Tibial nerve (tissue), 4 donors: ENCODE data around the gene DUS2. TPM values are rescaled to one million over a fixed set of nuclear protein-coding genes. Genes with fewer than 3 reads are reported as not detected.

Source experiments
- DNase-seq, 2 donors: peaks; one replicate each; pipeline ENCODE4 v3.0.0-alpha.2; 2019; ENCODE audit warnings: low spot score in 2 of 2
- H3K27ac ChIP-seq, 4 donors: fragments of 200-600 bp; sonication (generic) in 3 of 4; one replicate each; pipeline ENCODE4 v1.5.1; 2017 to 2019; ENCODE audit warnings: mild to moderate bottlenecking in 1 of 4
- H3K27me3 ChIP-seq, 2 donors: fragments of 200-600 bp; sonication (generic) in 1 of 2; one replicate each; pipeline versions ENCODE4 v1.5.1 to v1.6.0; 2017 to 2019
- H3K36me3 ChIP-seq, 3 donors: fragments of 200-600 bp; sonication (generic); one replicate each; pipeline ENCODE4 v1.5.1; 2018 to 2019
- H3K4me1 ChIP-seq, 4 donors: fragments of 200-600 bp; sonication (generic) in 3 of 4; one replicate each; pipeline ENCODE4 v1.5.1; 2017 to 2019
- H3K4me3 ChIP-seq, 4 donors: fragments of 200-600 bp; sonication (generic) in 3 of 4; one replicate each; pipeline ENCODE4 v1.5.1; 2017 to 2019; ENCODE audit warnings: mild to moderate bottlenecking in 1 of 4, moderate library complexity in 1 of 4
- H3K9me3 ChIP-seq, 4 donors: fragments of 200-600 bp; sonication (generic) in 3 of 4; one replicate each; pipeline ENCODE4 v1.5.1; 2017 to 2019
- EP300 ChIP-seq, 2 donors: sonication (generic); formaldehyde crosslinking; IDR thresholded peaks; one replicate each; pipeline ENCODE4 v1.6.1; 2017; ENCODE audit warnings: antibody characterized with exemption in 2 of 2, mild to moderate bottlenecking in 1 of 2
- POLR2A ChIP-seq, 2 donors: fragments of 450-650 bp; IDR thresholded peaks; one replicate each; pipeline ENCODE4 v1.6.1; 2017; ENCODE audit warnings: antibody characterized with exemption in 2 of 2, mild to moderate bottlenecking in 2 of 2, moderate library complexity in 2 of 2
- WGBS, 2 donors: methylation state at CpG; one replicate each; pipeline ENCODE4 v1.1.5; 2018; 5-methylcytosine and 5-hydroxymethylcytosine counted together
- total RNA-seq, 4 donors: library from RNA; depleted of rRNA; stranded (reverse); fragments of >200 nt; gene quantifications; one replicate each; pipeline ENCODE4 v1.1.0, GENCODE V29; 2016
- TF ChIP-seq, protein P1 (sequence below), 5 experiments: fragments of 200-600 bp in 3 of 5; fragments of 450-650 bp in 2 of 5; sonication (generic) in 3 of 5; IDR thresholded peaks; one replicate each; pipeline ENCODE4 v1.5.1; 2016 to 2019; ENCODE audit warnings: antibody characterized with exemption in 5 of 5, mild to moderate bottlenecking in 3 of 5, moderate library complexity in 2 of 5

DUS2 gene
- total RNA-seq, 4 donors from 2014 or later, result 4.7 to 31.2 (median 15.4) TPM

DNA sequence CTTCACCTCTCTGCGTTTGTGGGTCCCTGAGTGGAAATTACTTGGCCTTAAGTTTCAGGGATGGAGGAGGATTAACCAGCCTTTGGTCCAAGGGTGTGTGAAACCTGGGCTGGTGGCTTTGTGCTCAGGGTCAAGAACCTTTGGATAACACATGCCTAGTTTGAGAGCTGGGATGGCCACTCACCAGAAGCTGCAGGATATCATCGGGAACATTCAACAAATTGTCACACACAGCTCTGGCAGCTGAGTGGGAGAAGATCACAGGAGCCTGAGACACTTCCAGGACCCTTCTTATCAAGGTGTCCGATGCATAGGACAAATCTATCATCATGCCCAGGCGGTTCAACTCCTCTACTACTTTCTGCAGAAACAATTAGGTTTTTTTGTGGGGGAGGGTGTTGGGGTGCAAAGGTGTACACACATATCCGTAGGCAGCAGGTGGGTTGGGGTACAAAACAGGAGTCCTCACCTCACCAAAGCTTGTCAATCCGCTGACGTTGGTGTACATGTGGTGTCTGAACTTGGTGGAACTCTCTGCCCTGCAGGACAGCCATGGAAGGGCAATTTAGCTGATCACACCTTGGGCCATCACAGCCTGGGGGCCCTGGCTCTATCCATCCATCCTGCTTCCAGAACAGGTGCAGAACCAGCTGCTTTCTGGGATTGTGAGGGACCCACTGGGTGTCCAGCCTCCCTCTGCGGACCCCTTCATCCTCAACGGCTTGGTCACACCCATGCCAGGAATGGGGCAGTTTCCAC is 45.4 kb upstream of the DUS2 start:
- Histone ChIP-seq H3K36me3 (no peaks in the 10 kb centered on the region), H3K9me3 (no peaks in the 10 kb centered on the region), H3K4me3 (no peak overlapping the region), H3K4me1 (no peaks in the 10 kb centered on the region), H3K27ac (no peak overlapping the region), H3K27me3 (peaks cover 0 to 9% of the 10 kb centered on the region in 2 donors)
- 89 to 90% methylated on average over 9 of the region's 9 CpGs for WGBS, 2 donors
- TF ChIP-seq EP300 (IDR thresholded peaks at IDR 0.05) (no peak), POLR2A (IDR thresholded peaks at IDR 0.05) (no peak)
- TF ChIP-seq, protein P1, sequence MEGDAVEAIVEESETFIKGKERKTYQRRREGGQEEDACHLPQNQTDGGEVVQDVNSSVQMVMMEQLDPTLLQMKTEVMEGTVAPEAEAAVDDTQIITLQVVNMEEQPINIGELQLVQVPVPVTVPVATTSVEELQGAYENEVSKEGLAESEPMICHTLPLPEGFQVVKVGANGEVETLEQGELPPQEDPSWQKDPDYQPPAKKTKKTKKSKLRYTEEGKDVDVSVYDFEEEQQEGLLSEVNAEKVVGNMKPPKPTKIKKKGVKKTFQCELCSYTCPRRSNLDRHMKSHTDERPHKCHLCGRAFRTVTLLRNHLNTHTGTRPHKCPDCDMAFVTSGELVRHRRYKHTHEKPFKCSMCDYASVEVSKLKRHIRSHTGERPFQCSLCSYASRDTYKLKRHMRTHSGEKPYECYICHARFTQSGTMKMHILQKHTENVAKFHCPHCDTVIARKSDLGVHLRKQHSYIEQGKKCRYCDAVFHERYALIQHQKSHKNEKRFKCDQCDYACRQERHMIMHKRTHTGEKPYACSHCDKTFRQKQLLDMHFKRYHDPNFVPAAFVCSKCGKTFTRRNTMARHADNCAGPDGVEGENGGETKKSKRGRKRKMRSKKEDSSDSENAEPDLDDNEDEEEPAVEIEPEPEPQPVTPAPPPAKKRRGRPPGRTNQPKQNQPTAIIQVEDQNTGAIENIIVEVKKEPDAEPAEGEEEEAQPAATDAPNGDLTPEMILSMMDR (IDR thresholded peaks at IDR 0.05), result no peak
- DNase-seq, result no peak

DNA sequence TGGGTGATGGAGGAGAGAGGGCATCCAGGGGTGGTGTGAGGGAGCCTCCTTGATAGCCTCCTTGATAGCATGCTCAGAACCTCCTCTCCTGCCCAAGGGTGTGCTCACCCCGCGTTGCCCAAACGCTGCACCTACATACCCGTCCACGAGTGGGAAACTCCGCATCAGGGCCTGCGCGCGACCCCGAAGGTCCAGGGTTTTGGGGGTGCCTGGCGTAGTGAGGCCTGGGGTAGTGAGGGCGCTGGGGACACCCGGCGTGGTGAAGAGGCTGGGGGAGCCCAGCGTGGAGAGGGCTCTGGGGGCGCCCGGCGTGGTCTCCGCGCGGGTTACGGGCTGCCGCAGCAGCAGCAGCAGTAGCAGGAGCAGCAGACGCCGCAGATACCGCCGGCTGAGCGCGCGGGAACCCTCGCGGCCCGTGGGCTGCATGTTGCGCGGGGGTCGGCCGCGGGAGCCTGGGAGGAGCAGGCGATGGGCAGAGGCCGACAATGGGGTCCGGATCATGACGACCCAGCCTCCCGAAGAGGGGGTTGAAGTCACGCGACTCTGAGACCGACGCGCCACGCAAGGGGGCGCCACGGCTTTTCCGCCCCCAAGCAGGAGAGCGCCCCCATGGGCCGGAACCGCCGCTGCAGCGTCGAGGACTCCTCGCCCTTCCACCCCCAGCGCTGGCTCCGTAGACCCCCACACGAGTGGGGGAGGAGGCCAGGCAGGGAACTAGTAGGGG is 43.0 kb upstream of the DUS2 start, which contains the start of gene DPEP3:
Gene DPEP3, minus strand, starts transcription at position 545 of the 724 bp plus-strand sequence. Its CDS starts 119 bp downstream, at position 426.
- Histone ChIP-seq H3K36me3 (no peaks in the 10 kb centered on the region), H3K9me3 (no peaks in the 10 kb centered on the region), H3K27me3 (peaks cover 0 to 9% of the 10 kb centered on the region in 2 donors), H3K4me3 (no peak within 1 kb of the TSS), H3K4me1 (peaks cover 0 to 4% (median 0%) of the 10 kb centered on the region in 4 donors), H3K27ac (no peak within 1 kb of the TSS)
- 54 to 67% methylated on average over 62 of the region's 62 CpGs for WGBS, 2 donors
- TF ChIP-seq POLR2A (IDR thresholded peaks at IDR 0.05) (no peak), EP300 (IDR thresholded peaks at IDR 0.05) (no peak)
- TF ChIP-seq, protein P1 (IDR thresholded peaks at IDR 0.05), result no peak
- DNase-seq, result no peak

DNA sequence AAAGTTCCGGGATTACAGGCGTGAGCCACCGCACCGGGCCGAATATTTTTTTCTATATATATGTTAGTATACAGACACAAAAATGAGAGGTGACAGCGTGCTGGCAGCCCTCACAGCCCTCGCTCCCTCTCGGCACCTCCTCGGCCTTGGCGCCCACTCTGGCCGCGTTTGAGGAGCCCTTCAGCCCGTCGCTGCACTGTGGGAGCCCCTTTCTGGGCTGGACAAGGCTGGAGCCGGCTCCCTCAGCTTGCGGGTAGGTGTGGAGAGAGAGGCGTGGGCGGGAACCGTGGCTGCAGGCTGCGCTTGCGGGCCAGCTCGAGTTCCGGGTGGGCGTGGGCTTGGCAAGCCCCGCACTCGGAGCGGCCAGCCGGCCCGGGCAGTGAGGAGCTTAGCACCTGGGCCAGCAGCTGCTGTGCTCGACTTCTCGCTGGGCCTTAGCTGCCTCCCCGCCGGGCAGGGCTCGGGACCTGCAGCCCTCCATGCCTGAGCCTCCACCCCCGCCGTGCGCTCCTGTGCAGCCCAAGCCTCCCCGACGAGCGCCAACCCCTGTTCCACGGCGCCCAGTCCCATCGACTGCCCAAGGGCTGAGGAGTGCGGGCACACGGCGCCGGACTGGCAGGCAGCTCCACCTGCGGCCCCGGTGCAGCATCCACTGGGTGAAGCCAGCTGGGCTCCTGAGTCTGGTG is 40.9 kb upstream of the DUS2 start:
- H3K4me1 ChIP-seq, result peaks cover 0 to 4% (median 0%) of the 10 kb centered on the region in 4 donors
- H3K9me3 ChIP-seq, result no peaks in the 10 kb centered on the region
- TF ChIP-seq, protein P1 (IDR thresholded peaks at IDR 0.05), result no peak
- H3K27me3 ChIP-seq, result peaks cover 0 to 9% of the 10 kb centered on the region in 2 donors
- H3K36me3 ChIP-seq, result no peaks in the 10 kb centered on the region
- H3K4me3 ChIP-seq, result no peak overlapping the region
- no peak overlapping the region for H3K27ac ChIP-seq
- DNase-seq, result no peak
- WGBS, 2 donors, result 94% methylated on average over 38 to 41 of the region's 49 CpGs

DNA sequence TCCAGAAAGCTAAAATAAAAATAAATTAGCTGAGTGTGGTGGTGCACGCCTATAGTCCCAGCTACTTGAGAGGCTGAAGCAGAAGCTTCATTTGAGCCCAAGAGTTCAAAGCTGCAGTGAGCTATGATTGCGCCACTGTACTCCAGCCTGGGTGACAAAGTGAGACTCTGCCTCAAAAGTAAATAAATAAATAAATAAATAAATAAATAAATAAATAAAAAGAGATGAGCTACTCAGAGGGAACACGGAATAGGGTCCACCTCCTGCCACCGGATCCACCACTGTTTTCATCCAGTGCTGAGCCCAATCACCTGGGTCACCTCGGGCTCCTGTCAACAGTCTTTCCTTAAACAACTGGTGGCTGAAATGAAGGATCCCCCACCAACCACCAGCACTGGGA is 36.1 kb upstream of the DUS2 start:
- no peak for DNase-seq
- WGBS, 2 donors, result 88 to 94% methylated on average over 5 of the region's 5 CpGs
- Histone ChIP-seq H3K4me1 (peaks cover 0 to 4% (median 0%) of the 10 kb centered on the region in 4 donors), H3K27me3 (no peaks in the 10 kb centered on the region), H3K9me3 (no peaks in the 10 kb centered on the region), H3K36me3 (no peaks in the 10 kb centered on the region), H3K27ac (no peak overlapping the region), H3K4me3 (no peak overlapping the region)
- TF ChIP-seq EP300 (IDR thresholded peaks at IDR 0.05) (no peak), POLR2A (IDR thresholded peaks at IDR 0.05) (no peak)
- TF ChIP-seq, protein P1 (IDR thresholded peaks at IDR 0.05), result no peak
